OCI-LY7 (cell line): ENCODE measurements around the gene ITSN1. TPM values are rescaled to one million over a fixed set of nuclear protein-coding genes. Genes with fewer than 3 reads are reported as not detected.

Experiments used
- BruUV-seq: library from RNA; stranded (reverse); fragments of 400-500 nt; replicated peaks from 2 replicates; lab custom pipeline; 2021; lab: Mats Ljungman, UMichigan
- CTCF ChIA-PET: fragments of 300-600 bp; sonication (Branson Sonifier 250); formaldehyde crosslinking; loops from one replicate; lab custom pipeline; 2022; ENCODE audit warnings: antibody characterized with exemption; ENCODE audit not compliant: unreplicated experiment; lab: Charles Lee
- POLR2A ChIA-PET: fragments of 300-600 bp; sonication (Branson Sonifier 250); formaldehyde crosslinking; loops from one replicate; lab custom pipeline; 2022; ENCODE audit warnings: antibody characterized with exemption; lab: Charles Lee
- DNase-seq: peaks from one replicate; pipeline ENCODE4 v3.0.0-alpha.2; 2015; ENCODE audit warnings: low spot score
- H2AFZ ChIP-seq: fragments of 200-600 bp; sonication (generic), shearing (Covaris generic); 2 replicates; pipeline ENCODE4 v1.6.1; 2014; ENCODE audit warnings: mild to moderate bottlenecking, antibody characterized with exemption, low read length, moderate library complexity
- H3K27ac ChIP-seq: fragments of 200-600 bp; sonication (generic); 2 replicates; pipeline ENCODE4 v1.5.1; 2014; ENCODE audit warnings: mixed run types, low read depth, mild to moderate bottlenecking, moderate library complexity, low read length, inconsistent platforms; ENCODE audit not compliant: poor library complexity, severe bottlenecking
- H3K36me3 ChIP-seq: fragments of 200-600 bp; sonication (generic); 2 replicates; pipeline ENCODE4 v1.6.1; 2014; ENCODE audit warnings: mild to moderate bottlenecking, antibody characterized with exemption, low read length, moderate library complexity, mixed read lengths; ENCODE audit not compliant: insufficient read depth
- H3K4me1 ChIP-seq: fragments of 200-600 bp; sonication (generic); 2 replicates; pipeline ENCODE4 v1.5.1; 2014; ENCODE audit warnings: mild to moderate bottlenecking, low read length; ENCODE audit not compliant: insufficient read depth, poor library complexity, severe bottlenecking
- H3K4me2 ChIP-seq: fragments of 200-600 bp; sonication (generic); 2 replicates; pipeline ENCODE4 v1.6.1; 2014; ENCODE audit warnings: mild to moderate bottlenecking, low read length
- H3K4me3 ChIP-seq: fragments of 200-600 bp; sonication (generic); 2 replicates; pipeline ENCODE4 v1.5.1; 2014; ENCODE audit warnings: mild to moderate bottlenecking, low read depth, low read length; ENCODE audit not compliant: poor library complexity, severe bottlenecking
- H3K79me2 ChIP-seq: fragments of 200-600 bp; sonication (generic); 2 replicates; pipeline ENCODE4 v1.6.1; 2016; ENCODE audit warnings: low read depth, mild to moderate bottlenecking, low read length, moderate library complexity, mixed read lengths; ENCODE audit not compliant: insufficient read depth
- H3K9me2 ChIP-seq: fragments of 200-600 bp; sonication (generic); 2 replicates; pipeline ENCODE4 v1.6.1; 2016; ENCODE audit warnings: mild to moderate bottlenecking, low read length, mixed read lengths; ENCODE audit not compliant: insufficient read depth
- H3K9me3 ChIP-seq: fragments of 200-600 bp; sonication (generic); 2 replicates; pipeline ENCODE4 v1.6.1; 2014; ENCODE audit warnings: mild to moderate bottlenecking, mixed run types, low read length, mixed read lengths
- H4K20me1 ChIP-seq: fragments of 200-600 bp; sonication (generic); 2 replicates; pipeline ENCODE4 v1.6.1; 2014; ENCODE audit warnings: mild to moderate bottlenecking, antibody characterized with exemption, low read length, moderate library complexity, mixed read lengths; ENCODE audit not compliant: insufficient read depth
- CTCF ChIP-seq: fragments of 200-600 bp; sonication (generic); conservative IDR thresholded peaks from 2 replicates; pipeline ENCODE4 v1.5.1; 2014; ENCODE audit warnings: mild to moderate bottlenecking, antibody characterized with exemption, low read length, moderate library complexity, mixed read lengths
- EZH2phosphoT487 ChIP-seq: fragments of 200-600 bp; sonication (generic); IDR thresholded peaks from 2 replicates; pipeline ENCODE4 v1.6.1; 2018; ENCODE audit warnings: low read depth, borderline replicate concordance, mild to moderate bottlenecking, mixed run types, antibody characterized with exemption, low read length, moderate library complexity, mixed read lengths
- intact Hi-C: fragments of 100-400 bp; cut with micrococcal nuclease; formaldehyde crosslinking; loops from one replicate; pipeline ENCODE4 v1.10.0; 2022; ENCODE audit not compliant: unreplicated experiment
- total RNA-seq, 2 experiments: library from RNA; depleted of rRNA in 1 of 2; stranded (reverse); fragments of >200 nt in 1 of 2; shearing (Covaris generic) in 1 of 2; gene quantifications; 2 replicates each; pipeline ENCODE4 v1.2.3, GENCODE V29; 2014 to 2022

Gene ITSN1
- total RNA-seq, 2 experiments from 2014 or later, result 0.60 to 5.9 TPM

- H3K36me3 ChIP-seq, result no peaks in the 10 kb centered on the region
- no peak for TF ChIP-seq CTCF
- TF ChIP-seq EZH2phosphoT487, result no peak
- no TSS peak for BruUV-seq
- H3K9me2 ChIP-seq, result no peaks in the 10 kb centered on the region
- H3K4me3 ChIP-seq, result no peak overlapping the region
- DNase-seq, result no peak
- ChIA-PET POLR2A (interaction anchor here (0.7 kb wide), 1 partner anchor 17 kb away, joined by 3 read pairs; no protein-coding TSS in a partner anchor), CTCF (no interaction called here)
- H4K20me1 ChIP-seq, result no peaks in the 10 kb centered on the region
- no peak overlapping the region for H3K27ac ChIP-seq
- no peaks in the 10 kb centered on the region for H3K4me1 ChIP-seq
- no peaks in the 10 kb centered on the region for H3K79me2 ChIP-seq
- intact Hi-C loops, result no loop called here
- no peak overlapping the region for H3K4me2 ChIP-seq
- 0 out of 2 replicates have a peak, but pooled peaks cover 6% of the 10 kb centered on the region for H3K9me3 ChIP-seq
- H2AFZ ChIP-seq, result no peak overlapping the region
Observed at GRCh38 chr21:33664135-33664534, 21.8 kb downstream of the ITSN1 start.

GRCh38 chr21:33666153-33666552 is 23.9 kb downstream of the ITSN1 start:
- Histone ChIP-seq H3K36me3 (no peaks in the 10 kb centered on the region), H3K9me3 (0 out of 2 replicates have a peak, but pooled peaks cover 3% of the 10 kb centered on the region), H2AFZ (no peak overlapping the region), H3K27ac (no peak overlapping the region), H3K4me2 (no peak overlapping the region), H4K20me1 (no peaks in the 10 kb centered on the region), H3K4me1 (no peaks in the 10 kb centered on the region), H3K4me3 (no peak overlapping the region), H3K79me2 (no peaks in the 10 kb centered on the region), H3K9me2 (no peaks in the 10 kb centered on the region)
- no TSS peak for BruUV-seq
- intact Hi-C loops, result no loop called here
- POLR2A ChIA-PET, result no interaction called here
- no peak for DNase-seq
- TF ChIP-seq CTCF (no peak), EZH2phosphoT487 (no peak)
- CTCF ChIA-PET, result no interaction called here

- H3K9me2 ChIP-seq, result no peaks in the 10 kb centered on the region
- H3K9me3 ChIP-seq, result no peaks in the 10 kb centered on the region
- POLR2A ChIA-PET, result no interaction called here
- CTCF ChIA-PET, result no interaction called here
- H3K4me1 ChIP-seq, result no peaks in the 10 kb centered on the region
- no peak overlapping the region for H3K27ac ChIP-seq
- no peak overlapping the region for H2AFZ ChIP-seq
- no peak for DNase-seq
- no peak overlapping the region for H3K4me3 ChIP-seq
- no peak overlapping the region for H3K4me2 ChIP-seq
- no peak for TF ChIP-seq CTCF
- no peak for TF ChIP-seq EZH2phosphoT487
- BruUV-seq, result no TSS peak
- intact Hi-C loops, result no loop called here
- H3K36me3 ChIP-seq, result no peaks in the 10 kb centered on the region
- no peaks in the 10 kb centered on the region for H3K79me2 ChIP-seq
- H4K20me1 ChIP-seq, result no peaks in the 10 kb centered on the region
Observed at GRCh38 chr21:33667636-33668035, 25.3 kb downstream of the ITSN1 start.
